ENCODE data around the gene CORO7.

- TF ChIP-seq POLR2A (IDR thresholded peaks at IDR 0.05), result no peak
- TF ChIP-seq, protein P1, sequence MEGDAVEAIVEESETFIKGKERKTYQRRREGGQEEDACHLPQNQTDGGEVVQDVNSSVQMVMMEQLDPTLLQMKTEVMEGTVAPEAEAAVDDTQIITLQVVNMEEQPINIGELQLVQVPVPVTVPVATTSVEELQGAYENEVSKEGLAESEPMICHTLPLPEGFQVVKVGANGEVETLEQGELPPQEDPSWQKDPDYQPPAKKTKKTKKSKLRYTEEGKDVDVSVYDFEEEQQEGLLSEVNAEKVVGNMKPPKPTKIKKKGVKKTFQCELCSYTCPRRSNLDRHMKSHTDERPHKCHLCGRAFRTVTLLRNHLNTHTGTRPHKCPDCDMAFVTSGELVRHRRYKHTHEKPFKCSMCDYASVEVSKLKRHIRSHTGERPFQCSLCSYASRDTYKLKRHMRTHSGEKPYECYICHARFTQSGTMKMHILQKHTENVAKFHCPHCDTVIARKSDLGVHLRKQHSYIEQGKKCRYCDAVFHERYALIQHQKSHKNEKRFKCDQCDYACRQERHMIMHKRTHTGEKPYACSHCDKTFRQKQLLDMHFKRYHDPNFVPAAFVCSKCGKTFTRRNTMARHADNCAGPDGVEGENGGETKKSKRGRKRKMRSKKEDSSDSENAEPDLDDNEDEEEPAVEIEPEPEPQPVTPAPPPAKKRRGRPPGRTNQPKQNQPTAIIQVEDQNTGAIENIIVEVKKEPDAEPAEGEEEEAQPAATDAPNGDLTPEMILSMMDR (IDR thresholded peaks at IDR 0.05 in 8 of 11, conservative IDR thresholded peaks at IDR 0.05 in 3 of 11), result no peak
- TF ChIP-seq POLR2AphosphoS5 (IDR thresholded peaks at IDR 0.05), result peak; percentile 32 to 62 (median 44)
These were observed 42.3 kb downstream of the CORO7 start for GRCh38 chr16:4373909-4374742.
